IMR-90 (cell line): Measurements from ENCODE around the gene NUCB1. TPM values are rescaled to one million over a fixed set of nuclear protein-coding genes. Genes with fewer than 3 reads are reported as not detected.

Experiments
- ATAC-seq: fragments of 200-7000 bp; cut with Tn5 transposase; 2 replicates; pipeline ENCODE4 v1.9.1; 2020; ENCODE audit warnings: low read depth, mild to moderate bottlenecking, moderate library complexity
- BruUV-seq: library from RNA; stranded (reverse); fragments of 400-500 nt; replicated peaks from 2 replicates; lab custom pipeline; 2021; lab: Mats Ljungman, UMichigan
- CTCF ChIA-PET: fragments of 300-600 bp; formaldehyde crosslinking; extraction: SDS; loops from one replicate; lab custom pipeline; 2021; ENCODE audit warnings: antibody characterized with exemption; lab: Yijun Ruan, JAX
- POLR2A ChIA-PET: fragments of 300-600 bp; sonication (Branson Sonifier 250); formaldehyde crosslinking; loops from one replicate; lab custom pipeline; 2022; ENCODE audit warnings: antibody characterized with exemption; ENCODE audit not compliant: unreplicated experiment; lab: Charles Lee
- DNase-seq: peaks from one replicate; pipeline ENCODE4 v3.0.0; 2013
- H2AFZ ChIP-seq: replicated peaks from 2 replicates; pipeline ENCODE3; 2013; ENCODE audit warnings: low read length, mild to moderate bottlenecking; ENCODE audit not compliant: poor library complexity
- H2AK5ac ChIP-seq: 2 replicates; pipeline ENCODE4 v1.6.1; 2013; ENCODE audit warnings: low read depth, low read length, inconsistent platforms
- H2AK9ac ChIP-seq: replicated peaks from 2 replicates; pipeline ENCODE3; 2013; ENCODE audit warnings: mild to moderate bottlenecking, low read depth, low read length, moderate library complexity; ENCODE audit not compliant: poor library complexity
- H2BK120ac ChIP-seq: 2 replicates; pipeline ENCODE4 v1.6.1; 2013; ENCODE audit warnings: low read depth, low read length, inconsistent platforms
- H2BK15ac ChIP-seq: 3 replicates; pipeline ENCODE4 v1.6.1; 2013; ENCODE audit warnings: low read depth, low read length, inconsistent platforms
- H2BK20ac ChIP-seq: 2 replicates; pipeline ENCODE4 v1.6.1; 2013; ENCODE audit warnings: low read depth, mild to moderate bottlenecking, inconsistent platforms, low read length, moderate library complexity
- H2BK5ac ChIP-seq: 2 replicates; pipeline ENCODE4 v1.6.1; 2013; ENCODE audit warnings: mild to moderate bottlenecking, low read depth, low read length, inconsistent platforms; ENCODE audit not compliant: poor library complexity, severe bottlenecking
- H3K14ac ChIP-seq: replicated peaks from 2 replicates; pipeline ENCODE4 v1.6.1; 2013; ENCODE audit warnings: low read depth, low read length, inconsistent platforms
- H3K18ac ChIP-seq: 2 replicates; pipeline ENCODE4 v1.6.1; 2013; ENCODE audit warnings: low read depth, low read length, control low read depth
- H3K23ac ChIP-seq: 2 replicates; pipeline ENCODE4 v1.6.1; 2013; ENCODE audit warnings: low read depth, low read length, inconsistent platforms
- H3K27ac ChIP-seq: 2 replicates; pipeline ENCODE4 v1.5.1; 2013; ENCODE audit warnings: mild to moderate bottlenecking, control low read depth, low read length; ENCODE audit not compliant: insufficient read depth
- H3K27me3 ChIP-seq: 2 replicates; pipeline ENCODE4 v1.6.1; 2013; ENCODE audit warnings: low read length; ENCODE audit not compliant: control insufficient read depth, insufficient read depth
- H3K36me3 ChIP-seq: 2 replicates; pipeline ENCODE4 v1.6.1; 2013; ENCODE audit warnings: low read length, mixed read lengths; ENCODE audit not compliant: control insufficient read depth, insufficient read depth
- H3K4ac ChIP-seq: 2 replicates; pipeline ENCODE4 v1.6.1; 2013; ENCODE audit warnings: low read depth, low read length, inconsistent platforms
- H3K4me1 ChIP-seq: 2 replicates; pipeline ENCODE4 v1.6.1; 2013; ENCODE audit warnings: low read length, mixed read lengths; ENCODE audit not compliant: control insufficient read depth, insufficient read depth
- H3K4me2 ChIP-seq: 2 replicates; pipeline ENCODE4 v1.6.1; 2013; ENCODE audit warnings: low read depth, mild to moderate bottlenecking, control low read depth, low read length, moderate library complexity
- H3K4me3 ChIP-seq: 2 replicates; pipeline ENCODE4 v1.5.1; 2013; ENCODE audit warnings: low read depth, mild to moderate bottlenecking, control low read depth, low read length, moderate library complexity; ENCODE audit not compliant: insufficient read depth
- H3K56ac ChIP-seq: 2 replicates; pipeline ENCODE4 v1.6.1; 2013; ENCODE audit warnings: low read length, inconsistent platforms; ENCODE audit not compliant: insufficient read depth; ENCODE audit errors: extremely low read depth
- H3K79me1 ChIP-seq, 2 experiments: 2 replicates each; pipeline ENCODE4 v1.6.1; 2013; ENCODE audit warnings: low read length in 2 of 2, inconsistent platforms in 1 of 2, low read depth in 1 of 2
- H3K9ac ChIP-seq: 2 replicates; pipeline ENCODE4 v1.6.1; 2013; ENCODE audit warnings: low read depth, low read length, control low read depth
- H3K9me1 ChIP-seq: 2 replicates; pipeline ENCODE4 v1.6.1; 2013; ENCODE audit warnings: low read length, inconsistent platforms; ENCODE audit not compliant: insufficient read depth
- H3K9me3 ChIP-seq: 2 replicates; pipeline ENCODE4 v1.6.1; 2013; ENCODE audit warnings: low read length; ENCODE audit not compliant: control insufficient read depth, insufficient read depth
- H4K20me1 ChIP-seq: 2 replicates; pipeline ENCODE4 v1.6.1; 2013; ENCODE audit warnings: low read length, inconsistent platforms; ENCODE audit not compliant: insufficient read depth
- H4K5ac ChIP-seq: 2 replicates; pipeline ENCODE4 v1.6.1; 2013; ENCODE audit warnings: mild to moderate bottlenecking, low read depth, low read length, control low read depth
- H4K8ac ChIP-seq, 2 experiments: 2 replicates each; pipeline ENCODE4 v1.6.1; 2013; ENCODE audit warnings: low read depth in 2 of 2, low read length in 2 of 2, control low read depth in 1 of 2, inconsistent platforms in 1 of 2
- H4K91ac ChIP-seq: 2 replicates; pipeline ENCODE4 v1.6.1; 2013; ENCODE audit warnings: low read depth, low read length, inconsistent platforms; ENCODE audit not compliant: insufficient read depth
- BHLHE40 ChIP-seq: fragments of 150-350 bp; IDR thresholded peaks from 2 replicates; pipeline ENCODE4 v1.6.1; 2016; ENCODE audit warnings: mild to moderate bottlenecking, low read depth, low read length
- CEBPB ChIP-seq: IDR thresholded peaks from 2 replicates; pipeline ENCODE4 v1.6.1; 2012; ENCODE audit warnings: low read depth, low read length, improper control_type of control experiment
- CHD1 ChIP-seq: IDR thresholded peaks from 2 replicates; pipeline ENCODE4 v1.6.1; 2012; ENCODE audit warnings: low read depth, low read length, improper control_type of control experiment
- CTCF ChIP-seq: conservative IDR thresholded peaks from 2 replicates; pipeline ENCODE4 v1.5.1; 2012; ENCODE audit warnings: mild to moderate bottlenecking, low read depth, low read length, improper control_type of control experiment
- FOS ChIP-seq: fragments of 150-350 bp; IDR thresholded peaks from 2 replicates; pipeline ENCODE4 v1.6.1; 2016; ENCODE audit warnings: low read depth, low read length
- MAZ ChIP-seq: IDR thresholded peaks from 2 replicates; pipeline ENCODE4 v1.6.1; 2012; ENCODE audit warnings: low read depth, mild to moderate bottlenecking, low read length, improper control_type of control experiment, moderate library complexity, borderline replicate concordance
- MXI1 ChIP-seq: IDR thresholded peaks from 2 replicates; pipeline ENCODE4 v1.6.1; 2012; ENCODE audit warnings: low read depth, mild to moderate bottlenecking, low read length, moderate library complexity, borderline replicate concordance
- POLR2A ChIP-seq: IDR thresholded peaks from 2 replicates; pipeline ENCODE4 v1.6.1; 2012; ENCODE audit warnings: mild to moderate bottlenecking, low read depth, low read length
- RAD21 ChIP-seq: IDR thresholded peaks from 2 replicates; pipeline ENCODE4 v1.6.1; 2012; ENCODE audit warnings: low read length, improper control_type of control experiment
- RFX5 ChIP-seq: IDR thresholded peaks from 2 replicates; pipeline ENCODE4 v1.8.0; 2012; ENCODE audit warnings: low read depth, mild to moderate bottlenecking, low read length, moderate library complexity
- SMC3 ChIP-seq: fragments of 150-350 bp; IDR thresholded peaks from 2 replicates; pipeline ENCODE4 v1.6.1; 2016; ENCODE audit warnings: low read depth, mild to moderate bottlenecking, antibody characterized with exemption, low read length, moderate library complexity
- WGBS, 2 experiments: methylation state at CpG; one replicate each; pipeline versions ENCODE4 v1.1.5 to v1.1.7; 2013; ENCODE audit warnings: missing lambda C conversion rate in 2 of 2; ENCODE audit not compliant: insufficient read length in 1 of 2; ENCODE audit errors: extremely low coverage in 2 of 2; 5-methylcytosine and 5-hydroxymethylcytosine counted together
- dilution Hi-C: fragments of 300-500 bp; cut with HindIII; formaldehyde crosslinking; loops from one replicate; pipeline ENCODE4 v1.14.3; 2018; ENCODE audit warnings: low sequenced_read_pairs; ENCODE audit not compliant: unreplicated experiment
- in situ Hi-C: fragments of 300-500 bp; cut with MboI; formaldehyde crosslinking; loops from 3 replicates; pipeline ENCODE4 v1.14.3; 2019; ENCODE audit warnings: low sequenced_read_pairs, inconsistent platforms, mixed read lengths
- intact Hi-C: fragments of 100-400 bp; cut with micrococcal nuclease; formaldehyde crosslinking; loops from 2 replicates; pipeline ENCODE4 v1.10.0; 2022
- polyA plus RNA-seq, 3 experiments: library from polyadenylated mRNA; depleted of rRNA; stranded (reverse); fragments of >200 nt; gene quantifications; 2 replicates each; pipeline ENCODE4 v1.2.3, GENCODE V29; 2012; ENCODE audit warnings: low replicate concordance in 1 of 3
- total RNA-seq: library from RNA; depleted of rRNA; stranded (reverse); fragments of >200 nt; gene quantifications from 2 replicates; pipeline ENCODE4 v1.2.3, GENCODE V29; 2012
- TF ChIP-seq, protein P1 (sequence below): fragments of 150-350 bp; IDR thresholded peaks from 2 replicates; pipeline ENCODE4 v1.6.1; 2016; ENCODE audit warnings: low read depth, mild to moderate bottlenecking, low read length, moderate library complexity, borderline replicate concordance
- TF ChIP-seq, protein P2 (sequence below): fragments of 150-350 bp; IDR thresholded peaks from 2 replicates; pipeline ENCODE4 v1.6.1; 2017; ENCODE audit warnings: mild to moderate bottlenecking, antibody characterized with exemption, low read length, low read depth

NUCB1 gene
- total and polyA plus RNA-seq, 2 of the 4 experiments (the other 2 are of a cell fraction) = 37.3 to 253 TPM

- H3K23ac ChIP-seq = peak within 1 kb of the TSS; percentile 99
- no peaks in the 10 kb centered on the region for H3K9me3 ChIP-seq
- BruUV-seq = no TSS peak
- dilution Hi-C loops = no loop called here
- H3K4me2 ChIP-seq = peak within 1 kb of the TSS; percentile 98
- TF ChIP-seq RFX5 (no peak), BHLHE40 (peak; percentile 99), POLR2A (peak; percentile 73; the same call in 1 of the 2 replicates), CEBPB (no peak), FOS (peak; percentile 99), SMC3 (no peak), MXI1 (peak; percentile 74; the same call in 1 of the 2 replicates), CTCF (no peak), RAD21 (no peak; the same call in 1 of the 2 replicates), MAZ (peak; percentile 53; the same call in 1 of the 2 replicates), CHD1 (peak; percentile 75; the same call in 1 of the 2 replicates)
- TF ChIP-seq, protein P1, sequence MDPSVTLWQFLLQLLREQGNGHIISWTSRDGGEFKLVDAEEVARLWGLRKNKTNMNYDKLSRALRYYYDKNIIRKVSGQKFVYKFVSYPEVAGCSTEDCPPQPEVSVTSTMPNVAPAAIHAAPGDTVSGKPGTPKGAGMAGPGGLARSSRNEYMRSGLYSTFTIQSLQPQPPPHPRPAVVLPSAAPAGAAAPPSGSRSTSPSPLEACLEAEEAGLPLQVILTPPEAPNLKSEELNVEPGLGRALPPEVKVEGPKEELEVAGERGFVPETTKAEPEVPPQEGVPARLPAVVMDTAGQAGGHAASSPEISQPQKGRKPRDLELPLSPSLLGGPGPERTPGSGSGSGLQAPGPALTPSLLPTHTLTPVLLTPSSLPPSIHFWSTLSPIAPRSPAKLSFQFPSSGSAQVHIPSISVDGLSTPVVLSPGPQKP = no peak
- TF ChIP-seq, protein P2, sequence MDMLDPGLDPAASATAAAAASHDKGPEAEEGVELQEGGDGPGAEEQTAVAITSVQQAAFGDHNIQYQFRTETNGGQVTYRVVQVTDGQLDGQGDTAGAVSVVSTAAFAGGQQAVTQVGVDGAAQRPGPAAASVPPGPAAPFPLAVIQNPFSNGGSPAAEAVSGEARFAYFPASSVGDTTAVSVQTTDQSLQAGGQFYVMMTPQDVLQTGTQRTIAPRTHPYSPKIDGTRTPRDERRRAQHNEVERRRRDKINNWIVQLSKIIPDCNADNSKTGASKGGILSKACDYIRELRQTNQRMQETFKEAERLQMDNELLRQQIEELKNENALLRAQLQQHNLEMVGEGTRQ = peak; percentile 100
- H2AK5ac ChIP-seq = peak within 1 kb of the TSS; percentile 98
- H3K9me1 ChIP-seq = peaks cover 15% of the 10 kb centered on the region
- H3K56ac ChIP-seq = peak within 1 kb of the TSS; percentile 99
- H4K91ac ChIP-seq = peak within 1 kb of the TSS; percentile 98
- H2BK20ac ChIP-seq = peak within 1 kb of the TSS; percentile 85; the same call in 1 of the 2 replicates
- H3K36me3 ChIP-seq = peaks cover 11% of the 10 kb centered on the region
- ATAC-seq (peak; percentile 93), DNase-seq (peak; percentile 93)
- peak within 1 kb of the TSS; percentile 90 for H4K5ac ChIP-seq
- H2BK15ac ChIP-seq = peak within 1 kb of the TSS; percentile 54; the same call in 2 of the 3 replicates
- H3K4me1 ChIP-seq = peaks cover 8% of the 10 kb centered on the region
- H3K9ac ChIP-seq = peak within 1 kb of the TSS; percentile 99
- H2AFZ ChIP-seq = peak within 1 kb of the TSS; percentile 90
- H4K8ac ChIP-seq = peak within 1 kb of the TSS; percentile 98 to 99
- H2BK5ac ChIP-seq = peak within 1 kb of the TSS; percentile 97
- WGBS, 2 experiments = 2% methylated on average over 36 of the region's 71 CpGs; no CpG with 5 or more reads in 1 of the 2 experiments
- H3K4ac ChIP-seq = peak within 1 kb of the TSS; percentile 100
- intact Hi-C loops = loop anchor here (2.0 kb wide), 1 partner anchor 54 kb away; the partner anchor contains the start of gene NUCB1
- no peaks in the 10 kb centered on the region for H3K27me3 ChIP-seq
- peaks cover 19 to 42% of the 10 kb centered on the region in 2 experiments for H3K79me1 ChIP-seq
- in situ Hi-C loops = no loop called here
- ChIA-PET CTCF (no interaction called here), POLR2A (interaction anchor here (0.7 to 1.3 kb wide), 2 partner anchors 9 to 11 kb away, joined by 4 to 6 read pairs; no protein-coding TSS in a partner anchor)
- H3K14ac ChIP-seq = peak within 1 kb of the TSS; percentile 100
- H3K18ac ChIP-seq = peak within 1 kb of the TSS; percentile 86
- H3K4me3 ChIP-seq = peak within 1 kb of the TSS; percentile 93
- H4K20me1 ChIP-seq = 0 out of 2 replicates have a peak, but pooled peaks cover 2% of the 10 kb centered on the region
- peak within 1 kb of the TSS; percentile 97 for H3K27ac ChIP-seq
- H2BK120ac ChIP-seq = peak within 1 kb of the TSS; percentile 99
- H2AK9ac ChIP-seq = peak within 1 kb of the TSS; percentile 100
Measured at GRCh38 chr19:48954595-48955307, 54.6 kb downstream of the NUCB1 start, which contains the start of gene BAX. TSS of gene BAX (plus strand) at chr19:48954875. CDS start at chr19:48954929, 54 bp downstream.
